K562 (cell line): ENCODE results near the gene XCL2. TPM values are rescaled to one million over a fixed set of nuclear protein-coding genes. Genes with fewer than 3 reads are reported as not detected.

ENCODE experiments used
- ATAC-seq: fragments of 200-7000 bp; cut with Tn5 transposase; 3 replicates; pipeline ENCODE4 v1.9.1; 2020; ENCODE audit warnings: moderate library complexity
- BruUV-seq: library from RNA; stranded (reverse); fragments of 400-500 nt; replicated peaks from 2 replicates; lab custom pipeline; 2021; lab: Mats Ljungman, UMichigan
- CTCF ChIA-PET: fragments of 300-600 bp; formaldehyde crosslinking; extraction: SDS; loops from one replicate; lab custom pipeline; 2021; ENCODE audit warnings: low intra/inter-chr PET ratio; lab: Yijun Ruan, JAX
- POLR2A ChIA-PET: fragments of 300-600, 350-650 bp; sonication (Branson Sonifier 250); formaldehyde crosslinking; extraction: SDS; loops from one replicate; lab custom pipeline; 2021; ENCODE audit warnings: antibody characterized with exemption, inconsistent platforms; lab: Yijun Ruan, JAX
- DNase-seq, 4 experiments: peaks; one replicate each; pipeline versions ENCODE4 v3.0.0 to v3.0.0-alpha.2; 2011 to 2018; ENCODE audit warnings: low spot score in 3 of 4, mixed read lengths in 3 of 4; ENCODE audit errors: extremely low read depth in 1 of 4
- FAIRE-seq: peaks from 2 replicates; lab custom pipeline; 2011; peaks lifted over from hg19 to GRCh38; lab: Jason Lieb, UNC
- H2AFZ ChIP-seq: 2 replicates; pipeline ENCODE4 v1.6.0; 2011; ENCODE audit warnings: low read depth, low read length, control low read depth, inconsistent platforms
- H3K27ac ChIP-seq: fragments of 200-600 bp; 3 replicates; pipeline ENCODE4 v1.8.0; 2011; ENCODE audit warnings: low read depth, mild to moderate bottlenecking, control low read depth, inconsistent platforms, low read length, moderate library complexity, mixed read lengths; ENCODE audit errors: extremely low read depth
- H3K27me3 ChIP-seq, 2 experiments: fragments of 300-600 bp in 1 of 2; 2 replicates in 1 of 2; 3 replicates in 1 of 2; pipeline versions ENCODE4 v1.6.0 to v1.8.0; 2011; ENCODE audit warnings: inconsistent platforms in 2 of 2, low read length in 2 of 2, mild to moderate bottlenecking in 1 of 2, mixed read lengths in 1 of 2, moderate library complexity in 1 of 2; ENCODE audit not compliant: control insufficient read depth in 2 of 2, insufficient read depth in 2 of 2
- H3K36me3 ChIP-seq: fragments of 300-600 bp; 3 replicates; pipeline ENCODE4 v1.8.0; 2011; ENCODE audit warnings: mild to moderate bottlenecking, low read length, inconsistent platforms; ENCODE audit not compliant: control insufficient read depth, insufficient read depth
- H3K4me1 ChIP-seq, 2 experiments: fragments of 200-600 bp in 1 of 2; replicated peaks in 1 of 2; 2 replicates in 1 of 2; 3 replicates in 1 of 2; pipeline versions ENCODE4 v1.5.1 to v1.8.0; 2011; ENCODE audit warnings: inconsistent platforms in 2 of 2, low read length in 2 of 2, mild to moderate bottlenecking in 1 of 2, mixed read lengths in 1 of 2, moderate library complexity in 1 of 2; ENCODE audit not compliant: control insufficient read depth in 2 of 2, insufficient read depth in 2 of 2
- H3K4me2 ChIP-seq: 2 replicates; pipeline ENCODE4 v1.6.1; 2011; ENCODE audit warnings: low read length, control low read depth, inconsistent platforms, mixed read lengths; ENCODE audit not compliant: insufficient read depth
- H3K4me3 ChIP-seq: fragments of 200-600 bp; sonication (generic), shearing (Covaris generic); 2 replicates; pipeline ENCODE4 v1.5.1; 2016; ENCODE audit warnings: control low read depth, inconsistent platforms
- H3K79me2 ChIP-seq: fragments of 200-600 bp; 3 replicates; pipeline ENCODE4 v1.8.0; 2011; ENCODE audit warnings: low read length, inconsistent platforms; ENCODE audit not compliant: control insufficient read depth, insufficient read depth
- H3K9ac ChIP-seq, 2 experiments: 2 replicates each; pipeline versions ENCODE4 v1.6.0 to v1.6.1; 2011; ENCODE audit warnings: low read depth in 2 of 2, low read length in 2 of 2, control low read depth in 1 of 2, inconsistent platforms in 1 of 2, mild to moderate bottlenecking in 1 of 2, mixed read lengths in 1 of 2; ENCODE audit not compliant: insufficient read depth in 1 of 2
- H3K9me1 ChIP-seq: one replicate; pipeline ENCODE4 v1.6.0; 2011; ENCODE audit warnings: inconsistent platforms, mild to moderate bottlenecking, low read length, moderate library complexity; ENCODE audit not compliant: control insufficient read depth, insufficient read depth
- H3K9me3 ChIP-seq: replicated peaks from 2 replicates; pipeline ENCODE4 v1.5.1; 2011; ENCODE audit warnings: low read depth, low read length, inconsistent platforms; ENCODE audit not compliant: control insufficient read depth, insufficient read depth
- H4K20me1 ChIP-seq: replicated peaks from 2 replicates; pipeline ENCODE4 v1.6.1; 2011; ENCODE audit warnings: low read length, inconsistent platforms, mixed read lengths; ENCODE audit not compliant: control insufficient read depth, insufficient read depth
- CREBBP ChIP-seq: IDR thresholded peaks from one replicate; pipeline ENCODE4 v1.6.1; 2012; ENCODE audit warnings: low read depth, mild to moderate bottlenecking, control low read depth, inconsistent platforms, low read length
- E2F4 ChIP-seq: sonication (generic); formaldehyde crosslinking; IDR thresholded peaks from 2 replicates; pipeline ENCODE4 v1.8.0; 2022; ENCODE audit warnings: mild to moderate bottlenecking, low read depth, missing genetic modification reagents
- THAP7 ChIP-seq: fragments of 250-450 bp; sonication (Bioruptor Pico); IDR thresholded peaks from 2 replicates; pipeline ENCODE4 v1.5.0; 2021
- ZBTB1 ChIP-seq: sonication (generic); formaldehyde crosslinking; IDR thresholded peaks from 2 replicates; pipeline ENCODE4 v1.8.1; 2023; ENCODE audit warnings: missing genetic modification reagents, low read depth, mild to moderate bottlenecking, borderline replicate concordance
- ZNF583 ChIP-seq: fragments of 250-450 bp; sonication (Bioruptor Pico); IDR thresholded peaks from 2 replicates; pipeline ENCODE4 v1.4.0; 2020
- WGBS: fragments of 100-300 bp; shearing (Covaris generic); methylation state at CpG from one replicate; pipeline ENCODE4 v1.1.6; 2016; ENCODE audit warnings: low coverage, mixed read lengths; ENCODE audit not compliant: insufficient coverage; ENCODE audit errors: missing lambda C conversion rate; 5-methylcytosine and 5-hydroxymethylcytosine counted together
- in situ Hi-C: fragments of 300-500 bp; cut with MboI; formaldehyde crosslinking; loops from 4 replicates; pipeline ENCODE4 v1.15.0; 2018; ENCODE audit warnings: inconsistent platforms, mixed read lengths
- intact Hi-C: fragments of 100-400 bp; cut with micrococcal nuclease; formaldehyde crosslinking; loops from 2 replicates; pipeline ENCODE4 v1.14.2; 2022
- polyA plus RNA-seq, 8 experiments: library from polyadenylated mRNA; depleted of rRNA in 4 of 8; stranded (reverse) in 5 of 8; unstranded in 3 of 8; fragments of >200 nt; fragmentation: Nextera tagmentation in 2 of 8; fragmentation: Illumina TruSeq in 1 of 8; extraction: Ambion mirVana in 2 of 8; extraction: Trizol in 1 of 8; gene quantifications; 2 replicates each; pipeline versions ENCODE4 v1.2.1 to v1.2.3, GENCODE V29; 2011 to 2014; ENCODE audit warnings: inconsistent platforms in 1 of 8, missing spikeins in 1 of 8
- total RNA-seq, 7 experiments: library from RNA; depleted of rRNA in 6 of 7; stranded (reverse); fragments of >200 nt in 6 of 7; fragmentation: Illumina TruSeq in 2 of 7; extraction: Trizol in 2 of 7; gene quantifications; 2 replicates each; pipeline versions ENCODE4 v1.2.1 to v1.2.3, GENCODE V29; 2011 to 2021; ENCODE audit warnings: low replicate concordance in 1 of 7

XCL2 gene
- total and polyA plus RNA-seq, 9 of the 15 experiments (the other 6 are each of a cell fraction or from before 2014, with no cell fraction given): not detected

- TF ChIP-seq E2F4 (CRISPR knock-in tag) (no peak), THAP7 (CRISPR knock-in tag) (no peak), ZBTB1 (CRISPR knock-in tag) (no peak)
Observed at GRCh38 chr1:168555508-168556046, 11.8 kb upstream of the XCL2 start (continued).

- intact Hi-C loops: no loop called here
- H3K27me3 ChIP-seq: peaks cover 0 to 7% of the 10 kb centered on the region in 2 experiments; a peak in 1 of 5 replicates
- no peak overlapping the region for H3K9ac ChIP-seq
- ChIA-PET CTCF (no interaction called here), POLR2A (interaction anchor here (0.6 to 1.1 kb wide), 3 partner anchors 11 to 844 kb away, joined by 3 to 5 read pairs (median 3); no protein-coding TSS in a partner anchor)
- no TSS peak for BruUV-seq
- FAIRE-seq (no peak), ATAC-seq (no peak)
- no peak overlapping the region for H3K27ac ChIP-seq
- no peak overlapping the region for H3K4me2 ChIP-seq
- H3K79me2 ChIP-seq: no peaks in the 10 kb centered on the region
- H3K9me3 ChIP-seq: no peaks in the 10 kb centered on the region
- in situ Hi-C loops: no loop called here
- TF ChIP-seq ZNF583 (CRISPR knock-in tag) (no peak), CREBBP (no peak)
- TF ChIP-seq, all 486 proteins: peak for 0
- Histone ChIP-seq H3K4me1 (no peaks in the 10 kb centered on the region), H3K4me3 (no peak overlapping the region), H2AFZ (no peak overlapping the region), H3K9me1 (no peaks in the 10 kb centered on the region), H4K20me1 (no peaks in the 10 kb centered on the region), H3K36me3 (no peaks in the 10 kb centered on the region)
- 1% methylated on average over 5 of the region's 5 CpGs for WGBS
- no peak for DNase-seq
Observed at GRCh38 chr1:168554603-168555483, 11.0 kb upstream of the XCL2 start.
